Activated T-cell treated with anti-CD3 and anti-CD28 coated beads, Interleukin-2, amount 50 U/mL, for 72 hours (primary cell): ENCODE data around the gene NOS1AP. TPM values are rescaled to one million over a fixed set of nuclear protein-coding genes. Genes with fewer than 3 reads are reported as not detected.
"Not testable (repeated sequence)": the region's sequence is repeated elsewhere in the genome, so short reads cannot be mapped to it uniquely, and the experiment has no call there.

Source experiments
- ATAC-seq, 2 donors: fragments of 150-1000 bp; cut with Tn5 transposase; replicated peaks in 1 of 2; 2 replicates each; pipeline ENCODE4 v1.10.0; 2021; ENCODE audit warnings: moderate library complexity in 2 of 2, mild to moderate bottlenecking in 1 of 2
- DNase-seq, 2 donors: peaks; one replicate each; pipeline ENCODE4 v3.0.0; 2021 to 2022; ENCODE audit warnings: mixed read lengths in 1 of 2
- H3K27ac Mint-ChIP-seq: one replicate; pipeline ENCODE4 v1.8.0; 2022; ENCODE audit warnings: mild to moderate bottlenecking, moderate library complexity, mixed read lengths
- H3K27me3 Mint-ChIP-seq: one replicate; pipeline ENCODE4 v1.8.0; 2022; ENCODE audit warnings: low read depth, mixed read lengths
- H3K36me3 Mint-ChIP-seq, 2 donors: one replicate each; pipeline ENCODE4 v1.8.0; 2022; ENCODE audit warnings: mixed read lengths in 2 of 2, mild to moderate bottlenecking in 1 of 2; ENCODE audit not compliant: insufficient read depth in 2 of 2
- H3K4me1 Mint-ChIP-seq: one replicate; pipeline ENCODE4 v1.8.0; 2022; ENCODE audit warnings: low read depth, mixed read lengths
- H3K4me3 Mint-ChIP-seq, 2 donors: one replicate each; pipeline ENCODE4 v1.8.0; 2022; ENCODE audit warnings: mild to moderate bottlenecking in 2 of 2, mixed read lengths in 2 of 2, moderate library complexity in 2 of 2
- H3K9me3 Mint-ChIP-seq, 2 donors: one replicate each; pipeline ENCODE4 v1.8.0; 2022; ENCODE audit warnings: mixed read lengths in 2 of 2
- total RNA-seq, 2 donors: library from RNA; stranded (reverse); gene quantifications; one replicate each; pipeline ENCODE4 v1.2.3, GENCODE V29; 2022

NOS1AP gene
- total RNA-seq, 2 donors from 2014 or later = 0.21 to 0.26 TPM

- H3K4me1 Mint-ChIP-seq, DNase-seq, H3K36me3 Mint-ChIP-seq, ATAC-seq, H3K4me3 Mint-ChIP-seq, H3K27ac Mint-ChIP-seq, H3K27me3 Mint-ChIP-seq, H3K9me3 Mint-ChIP-seq: not testable (repeated sequence)
Observed at GRCh38 chr1:162173607-162174006, 104.1 kb downstream of the NOS1AP start.

- not testable (repeated sequence) for H3K36me3 Mint-ChIP-seq, H3K4me3 Mint-ChIP-seq, ATAC-seq, DNase-seq, H3K9me3 Mint-ChIP-seq, H3K4me1 Mint-ChIP-seq, H3K27me3 Mint-ChIP-seq, H3K27ac Mint-ChIP-seq
Observed at GRCh38 chr1:162174027-162174426, 104.5 kb downstream of the NOS1AP start.

- no peak overlapping the region for H3K4me3 Mint-ChIP-seq
- H3K36me3 Mint-ChIP-seq = no peaks in the 10 kb centered on the region
- H3K27me3 Mint-ChIP-seq = peaks cover 7% of the 10 kb centered on the region
- H3K4me1 Mint-ChIP-seq = no peaks in the 10 kb centered on the region
- H3K9me3 Mint-ChIP-seq = no peaks in the 10 kb centered on the region
- no peak overlapping the region for H3K27ac Mint-ChIP-seq
- no peak for DNase-seq
- ATAC-seq = no peak
Observed at GRCh38 chr1:162175379-162176081, 106.0 kb downstream of the NOS1AP start.

GRCh38 chr1:162177126-162177525 lies 107.6 kb downstream of the NOS1AP start:
- Mint-ChIP-seq H3K9me3 (no peaks in the 10 kb centered on the region), H3K4me3 (no peak overlapping the region), H3K27me3 (peaks cover 7% of the 10 kb centered on the region), H3K4me1 (no peaks in the 10 kb centered on the region), H3K27ac (no peak overlapping the region), H3K36me3 (no peaks in the 10 kb centered on the region)
- no peak for DNase-seq
- ATAC-seq = no peak

GRCh38 chr1:162178432-162178831 lies 108.9 kb downstream of the NOS1AP start:
- Mint-ChIP-seq H3K4me3 (no peak overlapping the region), H3K4me1 (no peaks in the 10 kb centered on the region), H3K27ac (no peak overlapping the region), H3K27me3 (peaks cover 7% of the 10 kb centered on the region), H3K36me3 (no peaks in the 10 kb centered on the region), H3K9me3 (no peaks in the 10 kb centered on the region)
- ATAC-seq (no peak), DNase-seq (no peak)

- no peak overlapping the region for H3K4me3 Mint-ChIP-seq
- no peak for ATAC-seq
- H3K27me3 Mint-ChIP-seq = peaks cover 7% of the 10 kb centered on the region
Observed at GRCh38 chr1:162179121-162179520, 109.6 kb downstream of the NOS1AP start.

GRCh38 chr1:162180813-162181212 lies 111.3 kb downstream of the NOS1AP start:
- Mint-ChIP-seq H3K27me3 (peaks cover 7% of the 10 kb centered on the region), H3K27ac (no peak overlapping the region), H3K9me3 (no peaks in the 10 kb centered on the region), H3K4me1 (no peaks in the 10 kb centered on the region), H3K36me3 (no peaks in the 10 kb centered on the region), H3K4me3 (no peak overlapping the region)
- ATAC-seq = no peak
- DNase-seq = no peak

More at GRCh38 chr1:162179121-162179520, 109.6 kb downstream of the NOS1AP start:
- H3K27ac Mint-ChIP-seq = no peak overlapping the region
- no peaks in the 10 kb centered on the region for H3K4me1 Mint-ChIP-seq
- no peaks in the 10 kb centered on the region for H3K36me3 Mint-ChIP-seq
- H3K9me3 Mint-ChIP-seq = no peaks in the 10 kb centered on the region
- DNase-seq = no peak

- Mint-ChIP-seq H3K4me3 (no peak overlapping the region), H3K9me3 (no peaks in the 10 kb centered on the region), H3K4me1 (no peaks in the 10 kb centered on the region), H3K27me3 (peaks cover 7% of the 10 kb centered on the region), H3K36me3 (no peaks in the 10 kb centered on the region), H3K27ac (no peak overlapping the region)
- DNase-seq (no peak), ATAC-seq (no peak)
Observed at GRCh38 chr1:162182090-162182489, 112.6 kb downstream of the NOS1AP start.

GRCh38 chr1:162185314-162186025 lies 116.0 kb downstream of the NOS1AP start:
- DNase-seq (no peak), ATAC-seq (no peak)
- Mint-ChIP-seq H3K36me3 (no peaks in the 10 kb centered on the region), H3K27me3 (no peaks in the 10 kb centered on the region), H3K4me1 (no peaks in the 10 kb centered on the region), H3K4me3 (no peak overlapping the region), H3K9me3 (no peaks in the 10 kb centered on the region), H3K27ac (no peak overlapping the region)

GRCh38 chr1:162186026-162186374 lies 116.5 kb downstream of the NOS1AP start:
- H3K36me3 Mint-ChIP-seq = no peaks in the 10 kb centered on the region
- ATAC-seq = no peak
- H3K9me3 Mint-ChIP-seq = no peaks in the 10 kb centered on the region
- no peak overlapping the region for H3K27ac Mint-ChIP-seq
- no peak for DNase-seq
- no peak overlapping the region for H3K4me3 Mint-ChIP-seq
- no peaks in the 10 kb centered on the region for H3K27me3 Mint-ChIP-seq
- H3K4me1 Mint-ChIP-seq = no peaks in the 10 kb centered on the region

GRCh38 chr1:162186406-162186805 lies 116.9 kb downstream of the NOS1AP start:
- Mint-ChIP-seq H3K4me3 (no peak overlapping the region), H3K9me3 (no peaks in the 10 kb centered on the region), H3K4me1 (no peaks in the 10 kb centered on the region), H3K27ac (no peak overlapping the region), H3K27me3 (no peaks in the 10 kb centered on the region), H3K36me3 (no peaks in the 10 kb centered on the region)
- ATAC-seq = no peak
- DNase-seq = no peak

GRCh38 chr1:162187687-162188276 lies 118.3 kb downstream of the NOS1AP start:
- ATAC-seq (no peak), DNase-seq (no peak)
- no peaks in the 10 kb centered on the region for H3K36me3 Mint-ChIP-seq
- H3K4me3 Mint-ChIP-seq = no peak overlapping the region
- no peaks in the 10 kb centered on the region for H3K4me1 Mint-ChIP-seq
- no peaks in the 10 kb centered on the region for H3K27me3 Mint-ChIP-seq
- H3K27ac Mint-ChIP-seq = no peak overlapping the region
- no peaks in the 10 kb centered on the region for H3K9me3 Mint-ChIP-seq

- Mint-ChIP-seq H3K36me3 (no peaks in the 10 kb centered on the region), H3K4me3 (no peak overlapping the region), H3K27ac (no peak overlapping the region), H3K4me1 (no peaks in the 10 kb centered on the region), H3K27me3 (no peaks in the 10 kb centered on the region), H3K9me3 (no peaks in the 10 kb centered on the region)
- DNase-seq (no peak), ATAC-seq (no peak)
Observed at GRCh38 chr1:162189345-162189744, 119.9 kb downstream of the NOS1AP start.
